ENCODE results near the gene CHPF.

The CHPF gene

GRCh38 chr2:219543596-219544358 is at the start of gene CHPF, which contains the start of gene TMEM198:
Gene CHPF (minus strand): TSS chr2:219543809. CDS start chr2:219543538, 271 bp downstream.
Gene TMEM198 (plus strand): TSS chr2:219544028. CDS start chr2:219544728, 700 bp downstream.
- in situ Hi-C loops (cut with MboI; ENCODE audit: low sequenced_read_pairs), result no loop called here

- in situ Hi-C loops (cut with MboI; ENCODE audit: low sequenced_read_pairs), result no loop called here
Observed at GRCh38 chr2:219593154-219593553, 49.5 kb upstream of the CHPF start.

- in situ Hi-C loops (cut with MboI; ENCODE audit: low sequenced_read_pairs), result no loop called here
Observed at GRCh38 chr2:219592736-219593135, 49.1 kb upstream of the CHPF start.

GRCh38 chr2:219591091-219591490 is 47.5 kb upstream of the CHPF start:
- in situ Hi-C loops (cut with MboI; ENCODE audit: low sequenced_read_pairs), result no loop called here

- in situ Hi-C loops (cut with MboI; ENCODE audit: low sequenced_read_pairs), result no loop called here
Observed at GRCh38 chr2:219581346-219581745, 37.7 kb upstream of the CHPF start.

- in situ Hi-C loops (cut with MboI; ENCODE audit: low sequenced_read_pairs), result no loop called here
Observed at GRCh38 chr2:219578811-219579613, 35.4 kb upstream of the CHPF start.

- in situ Hi-C loops (cut with MboI; ENCODE audit: low sequenced_read_pairs), result no loop called here
Observed at GRCh38 chr2:219576505-219577388, 33.1 kb upstream of the CHPF start.

- in situ Hi-C loops (cut with MboI; ENCODE audit: low sequenced_read_pairs), result no loop called here
Observed at GRCh38 chr2:219575566-219576504, 32.2 kb upstream of the CHPF start.

- in situ Hi-C loops (cut with MboI; ENCODE audit: low sequenced_read_pairs), result no loop called here
Observed at GRCh38 chr2:219574484-219575311, 31.1 kb upstream of the CHPF start.

- in situ Hi-C loops (cut with MboI; ENCODE audit: low sequenced_read_pairs), result no loop called here
Observed at GRCh38 chr2:219573166-219573565, 29.6 kb upstream of the CHPF start.

- in situ Hi-C loops (cut with MboI; ENCODE audit: low sequenced_read_pairs), result no loop called here
Observed at GRCh38 chr2:219572237-219573001, 28.8 kb upstream of the CHPF start, which contains the start of gene INHA. Gene INHA (plus strand): TSS chr2:219572310. CDS start chr2:219572375, 65 bp downstream.

- in situ Hi-C loops (cut with MboI; ENCODE audit: low sequenced_read_pairs), result no loop called here
Observed at GRCh38 chr2:219571311-219572236, 28.0 kb upstream of the CHPF start, which contains the start of gene OBSL1. Gene OBSL1 (minus strand): TSS chr2:219571539. CDS start chr2:219571232, 307 bp downstream.

GRCh38 chr2:219570924-219571310 is 27.3 kb upstream of the CHPF start:
- in situ Hi-C loops (cut with MboI; ENCODE audit: low sequenced_read_pairs), result no loop called here

- in situ Hi-C loops (cut with MboI; ENCODE audit: low sequenced_read_pairs), result no loop called here
Observed at GRCh38 chr2:219570194-219570923, 26.8 kb upstream of the CHPF start.

GRCh38 chr2:219569635-219570034 is 26.0 kb upstream of the CHPF start:
- in situ Hi-C loops (cut with MboI; ENCODE audit: low sequenced_read_pairs), result no loop called here

GRCh38 chr2:219569041-219569440 is 25.4 kb upstream of the CHPF start:
- in situ Hi-C loops (cut with MboI; ENCODE audit: low sequenced_read_pairs), result no loop called here
